Testis (tissue), 2 donors: ENCODE measurements around the gene SEZ6L.

Experiments
- CTCF ChIP-seq, 3 experiments: fragments of 450-650 bp in 2 of 3; fragments of 200-600 bp in 1 of 3; sonication (generic) in 1 of 3; IDR thresholded peaks; one replicate each; pipeline ENCODE4 v1.5.1; 2016 to 2019; ENCODE audit warnings: antibody characterized with exemption in 3 of 3, mild to moderate bottlenecking in 2 of 3, moderate library complexity in 1 of 3
- POLR2A ChIP-seq: fragments of 450-650 bp; IDR thresholded peaks from one replicate; pipeline ENCODE4 v1.6.1; 2017; ENCODE audit warnings: antibody characterized with exemption, mild to moderate bottlenecking, moderate library complexity

DNA sequence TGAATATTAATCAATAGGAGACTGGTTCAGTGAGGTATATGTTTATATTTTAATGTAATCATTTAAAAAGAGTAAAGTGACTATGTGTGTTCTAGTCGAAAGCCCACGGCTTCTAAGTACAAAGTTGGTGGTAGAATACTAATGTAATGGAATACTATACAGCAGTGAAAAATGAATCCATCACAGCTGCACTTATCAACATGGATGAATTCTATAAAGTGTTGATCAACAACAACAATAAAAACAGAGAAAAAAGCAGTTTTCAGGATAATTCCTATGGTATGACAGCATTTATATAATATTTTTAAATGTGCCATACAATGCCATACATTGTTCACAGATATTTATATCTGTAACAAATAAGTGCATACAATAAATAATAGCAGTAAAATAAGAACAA, 114.1 kb downstream of the SEZ6L start:
- TF ChIP-seq CTCF (IDR thresholded peaks at IDR 0.05) (no peak), POLR2A (no peak)
